Neural cell (in vitro differentiated cells): Measurements from ENCODE around the gene PRKAG2. TPM values are rescaled to one million over a fixed set of nuclear protein-coding genes. Genes with fewer than 3 reads are reported as not detected.

Experiments used
- H2AFZ ChIP-seq: fragments of 200-600, 300-800 bp; sonication (generic), shearing (Covaris generic); 2 replicates; pipeline ENCODE4 v1.6.0; 2014; ENCODE audit warnings: low read depth, mild to moderate bottlenecking, antibody characterized with exemption, low read length, moderate library complexity
- H3F3A ChIP-seq: fragments of 200-600 bp; shearing (Covaris generic); 2 replicates; pipeline ENCODE4 v1.6.1; 2016; ENCODE audit warnings: mild to moderate bottlenecking, moderate library complexity, mixed read lengths, antibody characterized with exemption, low read length; ENCODE audit not compliant: insufficient read depth, poor library complexity, severe bottlenecking
- H3K27ac ChIP-seq: fragments of 200-600, 300-800 bp; sonication (generic), shearing (Covaris generic); 2 replicates; pipeline ENCODE4 v1.5.1; 2014; ENCODE audit warnings: mild to moderate bottlenecking, low read length, moderate library complexity
- H3K27me3 ChIP-seq: fragments of 300-800, 200-600 bp; sonication (generic), shearing (Covaris generic); 2 replicates; pipeline ENCODE4 v1.6.0; 2014; ENCODE audit warnings: mild to moderate bottlenecking, low read depth, low read length, moderate library complexity; ENCODE audit not compliant: insufficient read depth
- H3K36me3 ChIP-seq: fragments of 300-800, 200-600 bp; sonication (generic), shearing (Covaris generic); 2 replicates; pipeline ENCODE4 v1.5.1; 2014; ENCODE audit warnings: mild to moderate bottlenecking, antibody characterized with exemption, low read length, moderate library complexity; ENCODE audit not compliant: insufficient read depth
- H3K4me2 ChIP-seq: fragments of 300-800, 200-600 bp; sonication (generic), shearing (Covaris generic); 2 replicates; pipeline ENCODE4 v1.6.0; 2014; ENCODE audit warnings: mild to moderate bottlenecking, low read length
- H3K4me3 ChIP-seq: fragments of 300-800, 200-600 bp; sonication (generic), shearing (Covaris generic); 2 replicates; pipeline ENCODE4 v1.5.1; 2014; ENCODE audit warnings: mild to moderate bottlenecking, low read length, moderate library complexity
- H3K79me2 ChIP-seq: fragments of 200-600 bp; shearing (Covaris generic); replicated peaks from 2 replicates; pipeline ENCODE4 v1.6.0; 2014; ENCODE audit warnings: mild to moderate bottlenecking, low read length, moderate library complexity; ENCODE audit not compliant: insufficient read depth
- H3K9ac ChIP-seq: fragments of 300-800, 200-600 bp; sonication (generic), shearing (Covaris generic); 2 replicates; pipeline ENCODE4 v1.6.1; 2016; ENCODE audit warnings: mild to moderate bottlenecking, low read length, mixed read lengths
- H3K9me2 ChIP-seq: fragments of 200-600 bp; shearing (Covaris generic); 2 replicates; pipeline ENCODE4 v1.6.1; 2016; ENCODE audit warnings: mild to moderate bottlenecking, low read length, mixed read lengths; ENCODE audit not compliant: insufficient read depth
- H3K9me3 ChIP-seq: fragments of 200-600, 300-800 bp; sonication (generic), shearing (Covaris generic); 2 replicates; pipeline ENCODE4 v1.6.1; 2016; ENCODE audit warnings: mild to moderate bottlenecking, mixed run types, low read length, moderate library complexity, mixed read lengths
- H4K20me1 ChIP-seq: fragments of 200-600 bp; shearing (Covaris generic); 2 replicates; pipeline ENCODE4 v1.6.1; 2016; ENCODE audit warnings: mild to moderate bottlenecking, mixed run types; ENCODE audit not compliant: insufficient read depth
- EP300 ChIP-seq: fragments of 450-650 bp; conservative IDR thresholded peaks from 2 replicates; pipeline ENCODE4 v1.6.1; 2014; ENCODE audit warnings: antibody characterized with exemption, mild to moderate bottlenecking, moderate library complexity; ENCODE audit not compliant: poor library complexity, severe bottlenecking
- EZH2 ChIP-seq: fragments of 200-600, 300-800 bp; shearing (Covaris generic), sonication (generic); IDR thresholded peaks from 2 replicates; pipeline ENCODE4 v1.6.1; 2014; ENCODE audit warnings: antibody characterized with exemption, low read length, borderline replicate concordance, mild to moderate bottlenecking; ENCODE audit not compliant: insufficient read depth, poor library complexity, severe bottlenecking
- MXI1 ChIP-seq: fragments of 450-650 bp; conservative IDR thresholded peaks from 2 replicates; pipeline ENCODE4 v1.6.1; 2014; ENCODE audit warnings: antibody characterized with exemption, mild to moderate bottlenecking; ENCODE audit not compliant: poor library complexity, severe bottlenecking
- POLR2AphosphoS5 ChIP-seq: IDR thresholded peaks from 2 replicates; pipeline ENCODE4 v1.6.1; 2012
- RAD21 ChIP-seq: fragments of 450-650 bp; conservative IDR thresholded peaks from 2 replicates; pipeline ENCODE4 v1.6.1; 2014; ENCODE audit warnings: antibody characterized with exemption, mild to moderate bottlenecking, moderate library complexity
- SMC3 ChIP-seq: fragments of 450-650 bp; conservative IDR thresholded peaks from 2 replicates; pipeline ENCODE4 v1.6.1; 2014; ENCODE audit warnings: antibody characterized with exemption, mild to moderate bottlenecking, moderate library complexity; ENCODE audit not compliant: poor library complexity
- TAF1 ChIP-seq: IDR thresholded peaks from 2 replicates; pipeline ENCODE4 v1.6.1; 2012; ENCODE audit warnings: low read depth
- polyA plus RNA-seq: library from polyadenylated mRNA; depleted of rRNA; stranded (reverse); fragments of >200 nt; gene quantifications from 2 replicates; pipeline ENCODE4 v1.2.3, GENCODE V29; 2014
- TF ChIP-seq, protein P1 (sequence below): fragments of 450-650 bp; IDR thresholded peaks from 2 replicates; pipeline ENCODE4 v1.5.1; 2014; ENCODE audit warnings: antibody characterized with exemption, mild to moderate bottlenecking, moderate library complexity; ENCODE audit not compliant: poor library complexity, severe bottlenecking
- TF ChIP-seq, protein P2 (sequence below): IDR thresholded peaks from 2 replicates; pipeline ENCODE4 v1.6.1; 2012; ENCODE audit warnings: borderline replicate concordance

Gene PRKAG2
- polyA plus RNA-seq, 1 donor from 2014 or later = 22.9 TPM

GRCh38 chr7:151661587-151661986, 215.3 kb downstream of the PRKAG2 start:
- no peaks in the 10 kb centered on the region for H3F3A ChIP-seq
- no peak overlapping the region for H3K4me2 ChIP-seq
- H3K79me2 ChIP-seq = no peaks in the 10 kb centered on the region
- no peaks in the 10 kb centered on the region for H3K9me2 ChIP-seq
- TF ChIP-seq TAF1 (no peak), POLR2AphosphoS5 (no peak), SMC3 (no peak), RAD21 (no peak), EP300 (no peak), EZH2 (no peak), MXI1 (no peak)
- TF ChIP-seq, protein P1, sequence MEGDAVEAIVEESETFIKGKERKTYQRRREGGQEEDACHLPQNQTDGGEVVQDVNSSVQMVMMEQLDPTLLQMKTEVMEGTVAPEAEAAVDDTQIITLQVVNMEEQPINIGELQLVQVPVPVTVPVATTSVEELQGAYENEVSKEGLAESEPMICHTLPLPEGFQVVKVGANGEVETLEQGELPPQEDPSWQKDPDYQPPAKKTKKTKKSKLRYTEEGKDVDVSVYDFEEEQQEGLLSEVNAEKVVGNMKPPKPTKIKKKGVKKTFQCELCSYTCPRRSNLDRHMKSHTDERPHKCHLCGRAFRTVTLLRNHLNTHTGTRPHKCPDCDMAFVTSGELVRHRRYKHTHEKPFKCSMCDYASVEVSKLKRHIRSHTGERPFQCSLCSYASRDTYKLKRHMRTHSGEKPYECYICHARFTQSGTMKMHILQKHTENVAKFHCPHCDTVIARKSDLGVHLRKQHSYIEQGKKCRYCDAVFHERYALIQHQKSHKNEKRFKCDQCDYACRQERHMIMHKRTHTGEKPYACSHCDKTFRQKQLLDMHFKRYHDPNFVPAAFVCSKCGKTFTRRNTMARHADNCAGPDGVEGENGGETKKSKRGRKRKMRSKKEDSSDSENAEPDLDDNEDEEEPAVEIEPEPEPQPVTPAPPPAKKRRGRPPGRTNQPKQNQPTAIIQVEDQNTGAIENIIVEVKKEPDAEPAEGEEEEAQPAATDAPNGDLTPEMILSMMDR = no peak
- TF ChIP-seq, protein P2, sequence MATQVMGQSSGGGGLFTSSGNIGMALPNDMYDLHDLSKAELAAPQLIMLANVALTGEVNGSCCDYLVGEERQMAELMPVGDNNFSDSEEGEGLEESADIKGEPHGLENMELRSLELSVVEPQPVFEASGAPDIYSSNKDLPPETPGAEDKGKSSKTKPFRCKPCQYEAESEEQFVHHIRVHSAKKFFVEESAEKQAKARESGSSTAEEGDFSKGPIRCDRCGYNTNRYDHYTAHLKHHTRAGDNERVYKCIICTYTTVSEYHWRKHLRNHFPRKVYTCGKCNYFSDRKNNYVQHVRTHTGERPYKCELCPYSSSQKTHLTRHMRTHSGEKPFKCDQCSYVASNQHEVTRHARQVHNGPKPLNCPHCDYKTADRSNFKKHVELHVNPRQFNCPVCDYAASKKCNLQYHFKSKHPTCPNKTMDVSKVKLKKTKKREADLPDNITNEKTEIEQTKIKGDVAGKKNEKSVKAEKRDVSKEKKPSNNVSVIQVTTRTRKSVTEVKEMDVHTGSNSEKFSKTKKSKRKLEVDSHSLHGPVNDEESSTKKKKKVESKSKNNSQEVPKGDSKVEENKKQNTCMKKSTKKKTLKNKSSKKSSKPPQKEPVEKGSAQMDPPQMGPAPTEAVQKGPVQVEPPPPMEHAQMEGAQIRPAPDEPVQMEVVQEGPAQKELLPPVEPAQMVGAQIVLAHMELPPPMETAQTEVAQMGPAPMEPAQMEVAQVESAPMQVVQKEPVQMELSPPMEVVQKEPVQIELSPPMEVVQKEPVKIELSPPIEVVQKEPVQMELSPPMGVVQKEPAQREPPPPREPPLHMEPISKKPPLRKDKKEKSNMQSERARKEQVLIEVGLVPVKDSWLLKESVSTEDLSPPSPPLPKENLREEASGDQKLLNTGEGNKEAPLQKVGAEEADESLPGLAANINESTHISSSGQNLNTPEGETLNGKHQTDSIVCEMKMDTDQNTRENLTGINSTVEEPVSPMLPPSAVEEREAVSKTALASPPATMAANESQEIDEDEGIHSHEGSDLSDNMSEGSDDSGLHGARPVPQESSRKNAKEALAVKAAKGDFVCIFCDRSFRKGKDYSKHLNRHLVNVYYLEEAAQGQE = no peak
- no peak overlapping the region for H3K27ac ChIP-seq
- H3K9me3 ChIP-seq = no peaks in the 10 kb centered on the region
- no peak overlapping the region for H2AFZ ChIP-seq
- no peak overlapping the region for H3K4me3 ChIP-seq
- H3K36me3 ChIP-seq = no peaks in the 10 kb centered on the region
- H4K20me1 ChIP-seq = no peaks in the 10 kb centered on the region
- H3K9ac ChIP-seq = no peak overlapping the region
- H3K27me3 ChIP-seq = no peaks in the 10 kb centered on the region

- Histone ChIP-seq H3K9me3 (no peaks in the 10 kb centered on the region), H2AFZ (no peak overlapping the region), H3K27ac (no peak overlapping the region), H3K9ac (no peak overlapping the region), H3K27me3 (no peaks in the 10 kb centered on the region), H3K79me2 (no peaks in the 10 kb centered on the region), H3K36me3 (no peaks in the 10 kb centered on the region), H3K4me3 (no peak overlapping the region), H3F3A (no peaks in the 10 kb centered on the region), H3K9me2 (no peaks in the 10 kb centered on the region), H3K4me2 (no peak overlapping the region), H4K20me1 (no peaks in the 10 kb centered on the region)
- TF ChIP-seq EZH2 = no peak
- no peak for TF ChIP-seq MXI1
Observed at GRCh38 chr7:151660141-151660540, 216.8 kb downstream of the PRKAG2 start.

- no peaks in the 10 kb centered on the region for H3K9me2 ChIP-seq
- no peaks in the 10 kb centered on the region for H3K79me2 ChIP-seq
Observed at GRCh38 chr7:151659219-151659618, 217.7 kb downstream of the PRKAG2 start.

More at GRCh38 chr7:151659219-151659618, 217.7 kb downstream of the PRKAG2 start:
- no peaks in the 10 kb centered on the region for H4K20me1 ChIP-seq
- no peak overlapping the region for H2AFZ ChIP-seq
- H3K9me3 ChIP-seq = no peaks in the 10 kb centered on the region
- no peak overlapping the region for H3K4me3 ChIP-seq
- no peak overlapping the region for H3K27ac ChIP-seq
- H3K27me3 ChIP-seq = no peaks in the 10 kb centered on the region
- H3K4me2 ChIP-seq = no peak overlapping the region
- no peaks in the 10 kb centered on the region for H3F3A ChIP-seq
- TF ChIP-seq POLR2AphosphoS5 (no peak), EZH2 (no peak), MXI1 (no peak), RAD21 (no peak), EP300 (no peak), SMC3 (no peak), TAF1 (no peak)
- TF ChIP-seq, protein P1 = no peak
- TF ChIP-seq, protein P2 = no peak
- no peaks in the 10 kb centered on the region for H3K36me3 ChIP-seq
- H3K9ac ChIP-seq = no peak overlapping the region
